ENCODE results near the gene C12orf43. TPM values are rescaled to one million over a fixed set of nuclear protein-coding genes. Genes with fewer than 3 reads are reported as not detected.

The C12orf43 gene
- total RNA-seq, 1 donor from 2014 or later = 12.8 TPM

GRCh38 chr12:121009741-121010140 is 6.5 kb downstream of the C12orf43 start:
- Histone ChIP-seq H3K4me2 (no peak overlapping the region), H3K9me3 (ENCODE audit: low read depth) (no peaks in the 10 kb centered on the region), H3K79me2 (ENCODE audit: low read depth) (peaks cover 2% of the 10 kb centered on the region), H4K20me1 (ENCODE audit: low read depth) (no peaks in the 10 kb centered on the region), H3K4me1 (no peaks in the 10 kb centered on the region), H3K27me3 (no peaks in the 10 kb centered on the region), H3K9ac (no peak overlapping the region), H3K36me3 (no peaks in the 10 kb centered on the region), H3K27ac (no peak overlapping the region), H3K4me3 (no peak overlapping the region), H3F3A (ENCODE audit: low read depth) (no peaks in the 10 kb centered on the region), H2AFZ (replicated peaks) (no peak overlapping the region)
- Mint-ChIP-seq H3K27ac (no peak overlapping the region), H3K9me3 (no peaks in the 10 kb centered on the region), H3K4me3 (no peak overlapping the region), H3K36me3 (peaks cover 5% of the 10 kb centered on the region), H3K27me3 (ENCODE audit: insufficient read depth, low read depth) (peaks cover 2% of the 10 kb centered on the region), H3K4me1 (peaks cover 2% of the 10 kb centered on the region)
- DNase-seq (ENCODE audit: low spot score) = peak; percentile 71
- peak; percentile 61 for TF ChIP-seq CTCF (IDR thresholded peaks at IDR 0.05)
- no peak for TF ChIP-seq EZH2phosphoT487 (IDR thresholded peaks at IDR 0.05)

GRCh38 chr12:121008347-121009098 is 7.8 kb downstream of the C12orf43 start:
- H3K4me1 Mint-ChIP-seq = no peaks in the 10 kb centered on the region
- no peaks in the 10 kb centered on the region for H3K9me3 Mint-ChIP-seq
- DNase-seq (ENCODE audit: low spot score) = no peak
- Histone ChIP-seq H3K9ac (no peak overlapping the region), H3K4me3 (no peak overlapping the region), H3K27ac (no peak overlapping the region), H3K9me3 (ENCODE audit: low read depth) (no peaks in the 10 kb centered on the region), H3K4me2 (no peak overlapping the region), H3K79me2 (ENCODE audit: low read depth) (no peaks in the 10 kb centered on the region), H3K36me3 (no peaks in the 10 kb centered on the region), H3F3A (ENCODE audit: low read depth) (no peaks in the 10 kb centered on the region), H2AFZ (replicated peaks) (no peak overlapping the region), H3K4me1 (no peaks in the 10 kb centered on the region), H4K20me1 (ENCODE audit: low read depth) (no peaks in the 10 kb centered on the region), H3K27me3 (no peaks in the 10 kb centered on the region)
- H3K27ac Mint-ChIP-seq = peak overlapping the region; percentile 69
- H3K4me3 Mint-ChIP-seq = no peak overlapping the region
- TF ChIP-seq EZH2 (IDR thresholded peaks at IDR 0.05) (no peak), EZH2phosphoT487 (IDR thresholded peaks at IDR 0.05) (no peak), CTCF (IDR thresholded peaks at IDR 0.05) (no peak)
- peaks cover 7% of the 10 kb centered on the region for H3K36me3 Mint-ChIP-seq
- H3K27me3 Mint-ChIP-seq (ENCODE audit: insufficient read depth, low read depth) = peaks cover 2% of the 10 kb centered on the region

GRCh38 chr12:121005346-121005815 is 10.9 kb downstream of the C12orf43 start:
- Histone ChIP-seq H2AFZ (replicated peaks) (no peak overlapping the region), H3K4me3 (no peak overlapping the region), H3K9ac (no peak overlapping the region), H3K36me3 (no peaks in the 10 kb centered on the region), H3K4me1 (no peaks in the 10 kb centered on the region), H3K79me2 (ENCODE audit: low read depth) (no peaks in the 10 kb centered on the region), H3K9me3 (ENCODE audit: low read depth) (no peaks in the 10 kb centered on the region), H4K20me1 (ENCODE audit: low read depth) (no peaks in the 10 kb centered on the region), H3F3A (ENCODE audit: low read depth) (no peaks in the 10 kb centered on the region), H3K4me2 (no peak overlapping the region), H3K27me3 (no peaks in the 10 kb centered on the region), H3K27ac (no peak overlapping the region)
- peak; percentile 77 for DNase-seq (ENCODE audit: low spot score)
- no peaks in the 10 kb centered on the region for H3K27me3 Mint-ChIP-seq (ENCODE audit: insufficient read depth, low read depth)
- H3K4me1 Mint-ChIP-seq = no peaks in the 10 kb centered on the region
- H3K27ac Mint-ChIP-seq = no peak overlapping the region
- no peak overlapping the region for H3K4me3 Mint-ChIP-seq
- peaks cover 6% of the 10 kb centered on the region for H3K36me3 Mint-ChIP-seq
- H3K9me3 Mint-ChIP-seq = no peaks in the 10 kb centered on the region
- peak; percentile 86 for TF ChIP-seq CTCF (IDR thresholded peaks at IDR 0.05)
- no peak for TF ChIP-seq EZH2 (IDR thresholded peaks at IDR 0.05)
